ENCODE measurements around the gene SLC25A1. TPM values are rescaled to one million over a fixed set of nuclear protein-coding genes. Genes with fewer than 3 reads are reported as not detected.

SLC25A1 gene
- total RNA-seq, 4 donors from 2014 or later = 49.2 to 68.0 (median 57.3) TPM

DNA sequence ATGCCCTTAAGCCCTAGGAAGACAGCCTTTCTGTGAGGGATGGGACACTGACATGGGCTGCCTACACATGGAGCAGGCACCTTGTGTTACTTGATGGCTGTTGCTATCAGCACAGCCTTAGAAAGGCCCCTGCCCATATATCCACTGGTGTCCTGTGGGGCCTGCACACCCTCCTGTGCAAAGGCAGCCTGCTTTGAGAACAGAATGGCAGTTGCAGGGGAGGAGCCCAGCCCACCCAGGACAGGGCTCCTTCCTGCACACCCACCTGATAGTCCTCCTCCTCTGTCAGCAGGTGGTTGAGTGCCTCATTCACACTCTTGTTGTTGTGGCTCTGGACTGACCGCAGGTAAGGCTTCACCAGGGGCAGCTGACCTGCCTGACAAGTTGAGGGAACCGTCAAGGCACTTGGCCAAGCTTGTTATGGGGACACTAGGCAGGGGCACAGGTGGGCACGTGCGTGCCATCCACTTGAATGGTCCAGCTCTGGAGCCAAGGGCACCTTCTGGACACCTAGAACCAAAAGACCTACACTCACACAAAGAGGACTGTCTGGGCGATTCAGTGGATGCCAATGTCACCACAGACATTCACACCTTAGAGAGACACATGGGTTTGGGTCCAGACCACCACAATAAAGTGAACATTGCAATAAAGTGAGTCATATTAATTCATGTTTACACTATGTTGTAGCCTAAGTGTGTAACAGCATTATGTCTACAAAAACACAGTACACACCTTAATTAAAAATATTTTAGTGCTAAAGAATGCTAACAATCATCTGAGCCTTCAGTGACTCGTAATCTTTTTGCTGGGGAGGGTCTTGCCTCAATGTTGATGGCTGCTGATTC, 9.4 kb upstream of the SLC25A1 start:
- H3K9me3 ChIP-seq = no peaks in the 10 kb centered on the region
- H3K4me1 ChIP-seq = no peaks in the 10 kb centered on the region
- no peak overlapping the region for H3K4me3 ChIP-seq
- no peaks in the 10 kb centered on the region for H3K27me3 ChIP-seq
- TF ChIP-seq, protein P1, sequence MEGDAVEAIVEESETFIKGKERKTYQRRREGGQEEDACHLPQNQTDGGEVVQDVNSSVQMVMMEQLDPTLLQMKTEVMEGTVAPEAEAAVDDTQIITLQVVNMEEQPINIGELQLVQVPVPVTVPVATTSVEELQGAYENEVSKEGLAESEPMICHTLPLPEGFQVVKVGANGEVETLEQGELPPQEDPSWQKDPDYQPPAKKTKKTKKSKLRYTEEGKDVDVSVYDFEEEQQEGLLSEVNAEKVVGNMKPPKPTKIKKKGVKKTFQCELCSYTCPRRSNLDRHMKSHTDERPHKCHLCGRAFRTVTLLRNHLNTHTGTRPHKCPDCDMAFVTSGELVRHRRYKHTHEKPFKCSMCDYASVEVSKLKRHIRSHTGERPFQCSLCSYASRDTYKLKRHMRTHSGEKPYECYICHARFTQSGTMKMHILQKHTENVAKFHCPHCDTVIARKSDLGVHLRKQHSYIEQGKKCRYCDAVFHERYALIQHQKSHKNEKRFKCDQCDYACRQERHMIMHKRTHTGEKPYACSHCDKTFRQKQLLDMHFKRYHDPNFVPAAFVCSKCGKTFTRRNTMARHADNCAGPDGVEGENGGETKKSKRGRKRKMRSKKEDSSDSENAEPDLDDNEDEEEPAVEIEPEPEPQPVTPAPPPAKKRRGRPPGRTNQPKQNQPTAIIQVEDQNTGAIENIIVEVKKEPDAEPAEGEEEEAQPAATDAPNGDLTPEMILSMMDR (IDR thresholded peaks at IDR 0.05) = no peak
- TF ChIP-seq POLR2A (IDR thresholded peaks at IDR 0.05) = no peak
- no peak for DNase-seq
- WGBS, 2 donors = 54 to 73% methylated on average over 2 to 5 of the region's 6 CpGs
- intact Hi-C loops (cut with DNase I) = no loop called here
- no peak overlapping the region for H3K27ac ChIP-seq
- peaks cover 0 to 9% (median 0%) of the 10 kb centered on the region in 3 donors for H3K36me3 ChIP-seq

- Histone ChIP-seq H3K4me1 (peaks cover 2 to 3% (median 2%) of the 10 kb centered on the region in 3 donors), H3K9me3 (no peaks in the 10 kb centered on the region), H3K36me3 (peaks cover 0 to 8% (median 0%) of the 10 kb centered on the region in 3 donors), H3K4me3 (no peak overlapping the region), H3K27ac (no peak overlapping the region), H3K27me3 (no peaks in the 10 kb centered on the region)
- intact Hi-C loops (cut with DNase I) = no loop called here
- DNase-seq = no peak
- WGBS, 2 donors = 87 to 98% methylated on average over 14 to 20 of the region's 20 CpGs
- TF ChIP-seq, protein P1 (IDR thresholded peaks at IDR 0.05) = no peak
- TF ChIP-seq POLR2A (IDR thresholded peaks at IDR 0.05) = no peak
Observed at GRCh38 chr22:19184276-19184997, 5.9 kb upstream of the SLC25A1 start.

DNA sequence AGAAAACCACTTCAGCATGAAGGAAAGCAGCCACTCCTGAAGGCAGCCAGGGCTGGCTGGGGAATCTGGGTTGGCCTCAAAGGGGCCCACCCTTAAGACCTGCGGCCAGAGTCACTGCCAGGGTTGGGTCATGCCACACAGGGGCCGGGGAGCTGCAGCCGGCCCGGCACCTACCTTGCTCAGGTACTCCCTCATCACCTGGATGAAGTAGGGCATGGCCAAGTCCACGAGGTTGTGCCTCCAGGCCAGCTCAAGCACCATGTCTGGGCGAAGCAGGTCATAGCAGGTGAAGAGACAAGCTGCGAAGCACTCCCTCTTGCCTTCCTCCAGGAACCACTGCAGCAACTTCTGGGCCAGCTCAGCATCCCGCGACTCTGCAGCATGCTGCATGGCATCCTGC, 4.7 kb upstream of the SLC25A1 start:
- Histone ChIP-seq H3K9me3 (no peaks in the 10 kb centered on the region), H3K36me3 (peaks cover 0 to 8% (median 0%) of the 10 kb centered on the region in 3 donors), H3K4me3 (no peak overlapping the region), H3K4me1 (peaks cover 7 to 9% (median 7%) of the 10 kb centered on the region in 3 donors), H3K27ac (no peak overlapping the region), H3K27me3 (no peaks in the 10 kb centered on the region)
- intact Hi-C loops (cut with DNase I) = no loop called here
- DNase-seq = no peak
- TF ChIP-seq POLR2A (IDR thresholded peaks at IDR 0.05) = no peak
- TF ChIP-seq, protein P1 (IDR thresholded peaks at IDR 0.05) = no peak
- WGBS, 2 donors = 46 to 74% methylated on average over 6 of the region's 9 CpGs

DNA sequence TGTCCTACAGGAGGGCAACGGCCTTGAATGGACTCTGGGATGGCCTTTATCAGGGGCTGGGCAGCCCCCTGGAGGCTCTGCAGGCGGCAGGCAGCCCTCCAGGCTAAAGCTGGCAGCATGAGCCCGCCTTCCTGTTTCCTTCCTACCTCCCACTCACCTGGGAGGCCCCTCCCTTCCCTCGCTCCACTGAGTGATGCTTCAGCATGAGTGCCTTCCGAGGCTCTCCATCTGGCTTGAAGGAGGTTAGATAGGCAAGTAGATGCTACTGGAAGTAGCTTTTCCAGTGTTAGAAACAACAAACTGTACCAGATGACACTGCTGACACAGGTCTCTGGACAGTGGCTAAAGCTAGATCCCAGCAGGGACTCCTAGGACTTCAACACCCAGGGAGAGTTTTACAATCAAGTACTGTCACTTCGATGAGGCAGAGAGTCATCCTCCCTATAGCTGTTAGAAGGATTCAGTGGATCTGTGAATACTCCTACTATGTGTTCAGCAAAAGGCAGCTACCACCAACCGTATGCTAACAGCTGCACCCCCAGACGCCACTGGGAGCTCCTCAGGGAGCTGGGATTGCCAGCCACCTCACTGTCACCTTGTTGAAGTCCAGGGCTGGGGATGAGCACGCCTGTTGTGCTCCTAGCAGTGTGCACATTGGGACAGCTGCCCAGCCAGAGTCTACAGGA, 4.1 kb upstream of the SLC25A1 start:
- Histone ChIP-seq H3K27ac (no peak overlapping the region), H3K36me3 (peaks cover 0 to 5% (median 0%) of the 10 kb centered on the region in 3 donors), H3K27me3 (no peaks in the 10 kb centered on the region), H3K4me3 (no peak overlapping the region), H3K4me1 (peaks cover 9 to 14% (median 11%) of the 10 kb centered on the region in 3 donors), H3K9me3 (no peaks in the 10 kb centered on the region)
- TF ChIP-seq POLR2A (IDR thresholded peaks at IDR 0.05) = no peak
- TF ChIP-seq, protein P1 (IDR thresholded peaks at IDR 0.05) = no peak
- WGBS, 2 donors = 71% methylated on average over 5 of the region's 9 CpGs; no CpG with 5 or more reads in 1 of the 2 donors
- intact Hi-C loops (cut with DNase I) = no loop called here
- DNase-seq = no peak
